OCI-LY3 (cell line): Measurements from ENCODE around the gene TMEM54.

ENCODE experiments used
- EZH2phosphoT487 ChIP-seq: fragments of 200-600 bp; shearing (Covaris generic); IDR thresholded peaks from 2 replicates; pipeline ENCODE4 v1.6.1; 2018; ENCODE audit warnings: antibody characterized with exemption, mixed run types, low read depth
- TF ChIP-seq, protein P1 (sequence below): fragments of 200-600, 300-600 bp; sonication (generic); IDR thresholded peaks from 2 replicates; pipeline ENCODE4 v1.5.1; 2014; ENCODE audit warnings: antibody characterized with exemption, low read length, low read depth

DNA sequence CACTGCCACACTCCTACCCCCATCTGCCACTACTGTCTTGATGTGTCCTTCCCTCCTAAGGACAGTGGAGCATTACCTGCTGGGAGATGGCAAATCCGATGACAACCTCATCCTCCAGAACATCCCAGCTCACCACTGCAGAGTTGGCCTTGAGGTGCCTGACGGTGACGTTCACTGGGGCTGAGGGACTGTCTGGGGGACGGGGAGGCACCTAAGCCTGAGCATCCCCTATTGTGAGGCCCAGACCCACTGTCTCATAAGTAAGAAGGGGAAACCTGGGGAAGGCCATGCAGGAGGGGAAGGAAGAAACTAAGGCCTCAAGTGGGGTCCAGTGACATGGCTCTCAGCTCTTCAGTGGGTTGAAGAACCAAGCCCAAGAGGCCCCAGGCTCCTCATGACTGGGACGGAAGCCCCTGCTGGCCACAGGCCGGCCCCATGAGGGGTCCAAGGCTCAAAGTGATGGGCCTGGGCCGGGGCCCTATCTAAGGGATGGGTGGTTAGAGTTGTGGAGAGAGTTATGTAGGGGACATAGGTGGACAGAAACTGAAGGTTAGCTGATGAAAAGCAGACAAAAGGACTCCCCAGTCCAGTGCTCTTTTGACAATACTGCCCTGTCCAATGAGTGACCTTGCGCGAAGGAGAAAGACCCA lies 32.3 kb downstream of the TMEM54 start:
- TF ChIP-seq, protein P1, sequence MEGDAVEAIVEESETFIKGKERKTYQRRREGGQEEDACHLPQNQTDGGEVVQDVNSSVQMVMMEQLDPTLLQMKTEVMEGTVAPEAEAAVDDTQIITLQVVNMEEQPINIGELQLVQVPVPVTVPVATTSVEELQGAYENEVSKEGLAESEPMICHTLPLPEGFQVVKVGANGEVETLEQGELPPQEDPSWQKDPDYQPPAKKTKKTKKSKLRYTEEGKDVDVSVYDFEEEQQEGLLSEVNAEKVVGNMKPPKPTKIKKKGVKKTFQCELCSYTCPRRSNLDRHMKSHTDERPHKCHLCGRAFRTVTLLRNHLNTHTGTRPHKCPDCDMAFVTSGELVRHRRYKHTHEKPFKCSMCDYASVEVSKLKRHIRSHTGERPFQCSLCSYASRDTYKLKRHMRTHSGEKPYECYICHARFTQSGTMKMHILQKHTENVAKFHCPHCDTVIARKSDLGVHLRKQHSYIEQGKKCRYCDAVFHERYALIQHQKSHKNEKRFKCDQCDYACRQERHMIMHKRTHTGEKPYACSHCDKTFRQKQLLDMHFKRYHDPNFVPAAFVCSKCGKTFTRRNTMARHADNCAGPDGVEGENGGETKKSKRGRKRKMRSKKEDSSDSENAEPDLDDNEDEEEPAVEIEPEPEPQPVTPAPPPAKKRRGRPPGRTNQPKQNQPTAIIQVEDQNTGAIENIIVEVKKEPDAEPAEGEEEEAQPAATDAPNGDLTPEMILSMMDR, result no peak
- TF ChIP-seq EZH2phosphoT487, result no peak
